Gastroesophageal sphincter (tissue), 3 donors: ENCODE measurements around the gene PGPEP1.

ENCODE experiments used
- CTCF ChIP-seq, 4 experiments: fragments of 200-600 bp in 2 of 4; fragments of 450-650 bp in 2 of 4; sonication (generic) in 1 of 4; IDR thresholded peaks; one replicate each; pipeline ENCODE4 v1.5.1; 2017 to 2019; ENCODE audit warnings: antibody characterized with exemption in 4 of 4, mild to moderate bottlenecking in 2 of 4, moderate library complexity in 2 of 4
- EP300 ChIP-seq: sonication (generic); formaldehyde crosslinking; IDR thresholded peaks from one replicate; pipeline ENCODE4 v1.6.1; 2017; ENCODE audit warnings: antibody characterized with exemption, mild to moderate bottlenecking
- POLR2A ChIP-seq, 2 donors: fragments of 450-650 bp; IDR thresholded peaks; one replicate each; pipeline ENCODE4 v1.6.1; 2017; ENCODE audit warnings: antibody characterized with exemption in 2 of 2, mild to moderate bottlenecking in 2 of 2, moderate library complexity in 1 of 2
- POLR2AphosphoS5 ChIP-seq: sonication (generic); formaldehyde crosslinking; IDR thresholded peaks from one replicate; pipeline ENCODE4 v1.6.1; 2017; ENCODE audit warnings: antibody characterized with exemption

DNA sequence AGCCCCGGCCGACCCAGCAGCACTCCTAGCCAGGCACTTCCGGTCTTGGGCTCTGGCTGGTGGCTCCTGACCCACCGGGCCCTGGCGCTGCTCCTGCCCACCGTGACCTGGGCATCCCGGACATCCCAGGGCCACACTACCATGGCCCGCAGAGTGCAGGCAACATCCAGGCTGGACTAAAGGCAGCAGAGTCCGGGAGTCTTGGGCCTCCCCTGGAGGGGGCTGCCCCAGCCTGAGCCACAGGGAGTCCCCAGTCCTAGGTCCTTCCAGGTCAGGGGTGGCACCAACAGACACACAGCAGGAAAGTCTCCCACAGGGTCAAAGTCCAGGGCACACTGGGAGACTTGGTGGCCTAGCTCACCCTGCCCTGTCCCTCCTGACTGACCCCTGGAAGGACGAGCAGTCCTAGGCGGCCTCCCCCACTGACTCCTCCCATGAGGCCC is 28.3 kb upstream of the PGPEP1 start:
- TF ChIP-seq CTCF (IDR thresholded peaks at IDR 0.05), result no peak
- no peak for TF ChIP-seq POLR2AphosphoS5
- TF ChIP-seq POLR2A (IDR thresholded peaks at IDR 0.05), result no peak
- no peak for TF ChIP-seq EP300
